ENCODE results near the gene EMC7.

DNA sequence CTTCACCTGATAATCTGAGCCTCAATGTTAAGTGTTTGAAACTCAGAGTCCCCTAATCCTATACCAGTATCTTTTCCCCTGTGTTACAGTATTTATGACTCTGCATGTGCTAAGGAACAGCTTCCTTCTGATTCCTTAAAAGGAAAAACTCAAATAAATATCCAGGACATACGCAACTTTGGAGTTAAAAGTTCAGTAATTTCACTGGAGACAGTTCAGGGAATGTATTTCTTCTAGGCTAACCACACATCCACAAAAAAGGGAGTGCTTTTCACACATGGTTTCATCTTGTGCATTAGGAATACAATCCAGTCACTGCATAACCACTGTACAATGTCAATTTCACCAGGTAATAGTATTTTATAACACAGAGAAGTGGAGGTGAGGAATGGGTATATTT, 31.2 kb upstream of the EMC7 start:
- no peak for TF ChIP-seq CTCF (IDR thresholded peaks at IDR 0.05; ENCODE audit: insufficient read depth, low read length)
- TF ChIP-seq POLR2AphosphoS5 (IDR thresholded peaks at IDR 0.05; ENCODE audit: low read depth), result no peak
- TF ChIP-seq, protein P1, sequence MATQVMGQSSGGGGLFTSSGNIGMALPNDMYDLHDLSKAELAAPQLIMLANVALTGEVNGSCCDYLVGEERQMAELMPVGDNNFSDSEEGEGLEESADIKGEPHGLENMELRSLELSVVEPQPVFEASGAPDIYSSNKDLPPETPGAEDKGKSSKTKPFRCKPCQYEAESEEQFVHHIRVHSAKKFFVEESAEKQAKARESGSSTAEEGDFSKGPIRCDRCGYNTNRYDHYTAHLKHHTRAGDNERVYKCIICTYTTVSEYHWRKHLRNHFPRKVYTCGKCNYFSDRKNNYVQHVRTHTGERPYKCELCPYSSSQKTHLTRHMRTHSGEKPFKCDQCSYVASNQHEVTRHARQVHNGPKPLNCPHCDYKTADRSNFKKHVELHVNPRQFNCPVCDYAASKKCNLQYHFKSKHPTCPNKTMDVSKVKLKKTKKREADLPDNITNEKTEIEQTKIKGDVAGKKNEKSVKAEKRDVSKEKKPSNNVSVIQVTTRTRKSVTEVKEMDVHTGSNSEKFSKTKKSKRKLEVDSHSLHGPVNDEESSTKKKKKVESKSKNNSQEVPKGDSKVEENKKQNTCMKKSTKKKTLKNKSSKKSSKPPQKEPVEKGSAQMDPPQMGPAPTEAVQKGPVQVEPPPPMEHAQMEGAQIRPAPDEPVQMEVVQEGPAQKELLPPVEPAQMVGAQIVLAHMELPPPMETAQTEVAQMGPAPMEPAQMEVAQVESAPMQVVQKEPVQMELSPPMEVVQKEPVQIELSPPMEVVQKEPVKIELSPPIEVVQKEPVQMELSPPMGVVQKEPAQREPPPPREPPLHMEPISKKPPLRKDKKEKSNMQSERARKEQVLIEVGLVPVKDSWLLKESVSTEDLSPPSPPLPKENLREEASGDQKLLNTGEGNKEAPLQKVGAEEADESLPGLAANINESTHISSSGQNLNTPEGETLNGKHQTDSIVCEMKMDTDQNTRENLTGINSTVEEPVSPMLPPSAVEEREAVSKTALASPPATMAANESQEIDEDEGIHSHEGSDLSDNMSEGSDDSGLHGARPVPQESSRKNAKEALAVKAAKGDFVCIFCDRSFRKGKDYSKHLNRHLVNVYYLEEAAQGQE (IDR thresholded peaks at IDR 0.05; ENCODE audit: insufficient replicate concordance, low read depth), result no peak
- no peak for TF ChIP-seq SPI1 (IDR thresholded peaks at IDR 0.05; ENCODE audit: borderline replicate concordance, low read depth)
